IMR-90 (cell line): Measurements from ENCODE around the gene PHKB. TPM values are rescaled to one million over a fixed set of nuclear protein-coding genes. Genes with fewer than 3 reads are reported as not detected.

Source experiments
- ATAC-seq: fragments of 200-7000 bp; cut with Tn5 transposase; 2 replicates; pipeline ENCODE4 v1.9.1; 2020; ENCODE audit warnings: low read depth, mild to moderate bottlenecking, moderate library complexity
- BruUV-seq: library from RNA; stranded (reverse); fragments of 400-500 nt; replicated peaks from 2 replicates; lab custom pipeline; 2021; lab: Mats Ljungman, UMichigan
- CTCF ChIA-PET: fragments of 300-600 bp; formaldehyde crosslinking; extraction: SDS; loops from one replicate; lab custom pipeline; 2021; ENCODE audit warnings: antibody characterized with exemption; lab: Yijun Ruan, JAX
- POLR2A ChIA-PET: fragments of 300-600 bp; sonication (Branson Sonifier 250); formaldehyde crosslinking; loops from one replicate; lab custom pipeline; 2022; ENCODE audit warnings: antibody characterized with exemption; ENCODE audit not compliant: unreplicated experiment; lab: Charles Lee
- DNase-seq: peaks from one replicate; pipeline ENCODE4 v3.0.0; 2013
- H2AFZ ChIP-seq: replicated peaks from 2 replicates; pipeline ENCODE3; 2013; ENCODE audit warnings: low read length, mild to moderate bottlenecking; ENCODE audit not compliant: poor library complexity
- H2AK5ac ChIP-seq: 2 replicates; pipeline ENCODE4 v1.6.1; 2013; ENCODE audit warnings: low read depth, low read length, inconsistent platforms
- H2AK9ac ChIP-seq: replicated peaks from 2 replicates; pipeline ENCODE3; 2013; ENCODE audit warnings: mild to moderate bottlenecking, low read depth, low read length, moderate library complexity; ENCODE audit not compliant: poor library complexity
- H2BK120ac ChIP-seq: 2 replicates; pipeline ENCODE4 v1.6.1; 2013; ENCODE audit warnings: low read depth, low read length, inconsistent platforms
- H2BK15ac ChIP-seq: 3 replicates; pipeline ENCODE4 v1.6.1; 2013; ENCODE audit warnings: low read depth, low read length, inconsistent platforms
- H2BK20ac ChIP-seq: 2 replicates; pipeline ENCODE4 v1.6.1; 2013; ENCODE audit warnings: low read depth, mild to moderate bottlenecking, inconsistent platforms, low read length, moderate library complexity
- H2BK5ac ChIP-seq: 2 replicates; pipeline ENCODE4 v1.6.1; 2013; ENCODE audit warnings: mild to moderate bottlenecking, low read depth, low read length, inconsistent platforms; ENCODE audit not compliant: poor library complexity, severe bottlenecking
- H3K14ac ChIP-seq: replicated peaks from 2 replicates; pipeline ENCODE4 v1.6.1; 2013; ENCODE audit warnings: low read depth, low read length, inconsistent platforms
- H3K18ac ChIP-seq: 2 replicates; pipeline ENCODE4 v1.6.1; 2013; ENCODE audit warnings: low read depth, low read length, control low read depth
- H3K23ac ChIP-seq: 2 replicates; pipeline ENCODE4 v1.6.1; 2013; ENCODE audit warnings: low read depth, low read length, inconsistent platforms
- H3K27ac ChIP-seq: 2 replicates; pipeline ENCODE4 v1.5.1; 2013; ENCODE audit warnings: mild to moderate bottlenecking, control low read depth, low read length; ENCODE audit not compliant: insufficient read depth
- H3K27me3 ChIP-seq: 2 replicates; pipeline ENCODE4 v1.6.1; 2013; ENCODE audit warnings: low read length; ENCODE audit not compliant: control insufficient read depth, insufficient read depth
- H3K36me3 ChIP-seq: 2 replicates; pipeline ENCODE4 v1.6.1; 2013; ENCODE audit warnings: low read length, mixed read lengths; ENCODE audit not compliant: control insufficient read depth, insufficient read depth
- H3K4ac ChIP-seq: 2 replicates; pipeline ENCODE4 v1.6.1; 2013; ENCODE audit warnings: low read depth, low read length, inconsistent platforms
- H3K4me1 ChIP-seq: 2 replicates; pipeline ENCODE4 v1.6.1; 2013; ENCODE audit warnings: low read length, mixed read lengths; ENCODE audit not compliant: control insufficient read depth, insufficient read depth
- H3K4me2 ChIP-seq: 2 replicates; pipeline ENCODE4 v1.6.1; 2013; ENCODE audit warnings: low read depth, mild to moderate bottlenecking, control low read depth, low read length, moderate library complexity
- H3K4me3 ChIP-seq: 2 replicates; pipeline ENCODE4 v1.5.1; 2013; ENCODE audit warnings: low read depth, mild to moderate bottlenecking, control low read depth, low read length, moderate library complexity; ENCODE audit not compliant: insufficient read depth
- H3K56ac ChIP-seq: 2 replicates; pipeline ENCODE4 v1.6.1; 2013; ENCODE audit warnings: low read length, inconsistent platforms; ENCODE audit not compliant: insufficient read depth; ENCODE audit errors: extremely low read depth
- H3K79me1 ChIP-seq, 2 experiments: 2 replicates each; pipeline ENCODE4 v1.6.1; 2013; ENCODE audit warnings: low read length in 2 of 2, inconsistent platforms in 1 of 2, low read depth in 1 of 2
- H3K9ac ChIP-seq: 2 replicates; pipeline ENCODE4 v1.6.1; 2013; ENCODE audit warnings: low read depth, low read length, control low read depth
- H3K9me1 ChIP-seq: 2 replicates; pipeline ENCODE4 v1.6.1; 2013; ENCODE audit warnings: low read length, inconsistent platforms; ENCODE audit not compliant: insufficient read depth
- H3K9me3 ChIP-seq: 2 replicates; pipeline ENCODE4 v1.6.1; 2013; ENCODE audit warnings: low read length; ENCODE audit not compliant: control insufficient read depth, insufficient read depth
- H4K20me1 ChIP-seq: 2 replicates; pipeline ENCODE4 v1.6.1; 2013; ENCODE audit warnings: low read length, inconsistent platforms; ENCODE audit not compliant: insufficient read depth
- H4K5ac ChIP-seq: 2 replicates; pipeline ENCODE4 v1.6.1; 2013; ENCODE audit warnings: mild to moderate bottlenecking, low read depth, low read length, control low read depth
- H4K8ac ChIP-seq, 2 experiments: 2 replicates each; pipeline ENCODE4 v1.6.1; 2013; ENCODE audit warnings: low read depth in 2 of 2, low read length in 2 of 2, control low read depth in 1 of 2, inconsistent platforms in 1 of 2
- H4K91ac ChIP-seq: 2 replicates; pipeline ENCODE4 v1.6.1; 2013; ENCODE audit warnings: low read depth, low read length, inconsistent platforms; ENCODE audit not compliant: insufficient read depth
- BHLHE40 ChIP-seq: fragments of 150-350 bp; IDR thresholded peaks from 2 replicates; pipeline ENCODE4 v1.6.1; 2016; ENCODE audit warnings: mild to moderate bottlenecking, low read depth, low read length
- CEBPB ChIP-seq: IDR thresholded peaks from 2 replicates; pipeline ENCODE4 v1.6.1; 2012; ENCODE audit warnings: low read depth, low read length, improper control_type of control experiment
- MXI1 ChIP-seq: IDR thresholded peaks from 2 replicates; pipeline ENCODE4 v1.6.1; 2012; ENCODE audit warnings: low read depth, mild to moderate bottlenecking, low read length, moderate library complexity, borderline replicate concordance
- RFX5 ChIP-seq: IDR thresholded peaks from 2 replicates; pipeline ENCODE4 v1.8.0; 2012; ENCODE audit warnings: low read depth, mild to moderate bottlenecking, low read length, moderate library complexity
- SMC3 ChIP-seq: fragments of 150-350 bp; IDR thresholded peaks from 2 replicates; pipeline ENCODE4 v1.6.1; 2016; ENCODE audit warnings: low read depth, mild to moderate bottlenecking, antibody characterized with exemption, low read length, moderate library complexity
- dilution Hi-C: fragments of 300-500 bp; cut with HindIII; formaldehyde crosslinking; loops from one replicate; pipeline ENCODE4 v1.14.3; 2018; ENCODE audit warnings: low sequenced_read_pairs; ENCODE audit not compliant: unreplicated experiment
- in situ Hi-C: fragments of 300-500 bp; cut with MboI; formaldehyde crosslinking; loops from 3 replicates; pipeline ENCODE4 v1.14.3; 2019; ENCODE audit warnings: low sequenced_read_pairs, inconsistent platforms, mixed read lengths
- intact Hi-C: fragments of 100-400 bp; cut with micrococcal nuclease; formaldehyde crosslinking; loops from 2 replicates; pipeline ENCODE4 v1.10.0; 2022
- polyA plus RNA-seq, 3 experiments: library from polyadenylated mRNA; depleted of rRNA; stranded (reverse); fragments of >200 nt; gene quantifications; 2 replicates each; pipeline ENCODE4 v1.2.3, GENCODE V29; 2012; ENCODE audit warnings: low replicate concordance in 1 of 3
- total RNA-seq: library from RNA; depleted of rRNA; stranded (reverse); fragments of >200 nt; gene quantifications from 2 replicates; pipeline ENCODE4 v1.2.3, GENCODE V29; 2012
- TF ChIP-seq, protein P1 (sequence below): fragments of 150-350 bp; IDR thresholded peaks from 2 replicates; pipeline ENCODE4 v1.6.1; 2016; ENCODE audit warnings: low read depth, mild to moderate bottlenecking, low read length, moderate library complexity, borderline replicate concordance

PHKB gene
- total and polyA plus RNA-seq, 2 of the 4 experiments (the other 2 are of a cell fraction): 24.2 to 58.6 TPM

- CTCF ChIA-PET: interaction anchor here (0.5 kb wide), 1 partner anchor 18 kb away, joined by 4 read pairs; no protein-coding TSS in a partner anchor
- peak; percentile 37 for ATAC-seq
Measured at GRCh38 chr16:47644661-47645060, 183.5 kb downstream of the PHKB start.

More at GRCh38 chr16:47644661-47645060, 183.5 kb downstream of the PHKB start:
- H2AK9ac ChIP-seq: no peak overlapping the region
- peaks cover 0 to 9% of the 10 kb centered on the region in 2 experiments; a peak in 2 of 4 replicates for H3K79me1 ChIP-seq
- H3K23ac ChIP-seq: no peak overlapping the region
- no peak overlapping the region for H4K8ac ChIP-seq
- H3K4me1 ChIP-seq: peaks cover 7% of the 10 kb centered on the region; the same call in 1 of the 2 replicates
- intact Hi-C loops: no loop called here
- dilution Hi-C loops: no loop called here
- BruUV-seq: no TSS peak
- H3K4me3 ChIP-seq: no peak overlapping the region
- in situ Hi-C loops: no loop called here
- DNase-seq: peak; percentile 25
- H3K9me1 ChIP-seq: no peaks in the 10 kb centered on the region
- no peak overlapping the region for H4K91ac ChIP-seq
- H3K56ac ChIP-seq: no peak overlapping the region
- H3K14ac ChIP-seq: no peak overlapping the region
- no peak overlapping the region for H2BK20ac ChIP-seq
- H3K9ac ChIP-seq: no peak overlapping the region
- H2BK120ac ChIP-seq: no peak overlapping the region
- POLR2A ChIA-PET: no interaction called here
- H3K36me3 ChIP-seq: no peaks in the 10 kb centered on the region
- no peak for TF ChIP-seq CEBPB
- TF ChIP-seq MXI1: no peak
- no peak for TF ChIP-seq RFX5
- TF ChIP-seq, protein P1, sequence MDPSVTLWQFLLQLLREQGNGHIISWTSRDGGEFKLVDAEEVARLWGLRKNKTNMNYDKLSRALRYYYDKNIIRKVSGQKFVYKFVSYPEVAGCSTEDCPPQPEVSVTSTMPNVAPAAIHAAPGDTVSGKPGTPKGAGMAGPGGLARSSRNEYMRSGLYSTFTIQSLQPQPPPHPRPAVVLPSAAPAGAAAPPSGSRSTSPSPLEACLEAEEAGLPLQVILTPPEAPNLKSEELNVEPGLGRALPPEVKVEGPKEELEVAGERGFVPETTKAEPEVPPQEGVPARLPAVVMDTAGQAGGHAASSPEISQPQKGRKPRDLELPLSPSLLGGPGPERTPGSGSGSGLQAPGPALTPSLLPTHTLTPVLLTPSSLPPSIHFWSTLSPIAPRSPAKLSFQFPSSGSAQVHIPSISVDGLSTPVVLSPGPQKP: no peak
- TF ChIP-seq BHLHE40: no peak
- no peak for TF ChIP-seq SMC3
- no peak overlapping the region for H2BK15ac ChIP-seq
- no peak overlapping the region for H3K18ac ChIP-seq
- H2BK5ac ChIP-seq: no peak overlapping the region
- no peak overlapping the region for H3K4me2 ChIP-seq
- H3K4ac ChIP-seq: no peak overlapping the region
- H4K5ac ChIP-seq: no peak overlapping the region
- H3K27ac ChIP-seq: no peak overlapping the region
- no peak overlapping the region for H2AFZ ChIP-seq
- no peaks in the 10 kb centered on the region for H4K20me1 ChIP-seq
- H3K27me3 ChIP-seq: no peaks in the 10 kb centered on the region
- H3K9me3 ChIP-seq: no peaks in the 10 kb centered on the region
- no peak overlapping the region for H2AK5ac ChIP-seq
